ENCODE results near the gene SACS. TPM values are rescaled to one million over a fixed set of nuclear protein-coding genes. Genes with fewer than 3 reads are reported as not detected.

SACS gene
- total RNA-seq, 1 experiment from 2014 or later: 19.8 TPM

GRCh38 chr13:23339225-23339624 lies 94.3 kb downstream of the SACS start:
- Histone ChIP-seq H3K36me3 (ENCODE audit: control insufficient read depth, insufficient read depth, low read length) (peaks cover 5% of the 10 kb centered on the region), H3K27ac (ENCODE audit: low read length) (no peak overlapping the region), H3K27me3 (ENCODE audit: control insufficient read depth, insufficient read depth, low read length) (no peaks in the 10 kb centered on the region), H3K4me1 (ENCODE audit: control insufficient read depth, insufficient read depth, low read length) (no peaks in the 10 kb centered on the region), H3K9me3 (ENCODE audit: control insufficient read depth, insufficient read depth, low read depth, low read length) (no peaks in the 10 kb centered on the region; the same call in 1 of the 2 replicates), H3K4me3 (ENCODE audit: low read depth in 2 of 2, low read length in 2 of 2) (no peak overlapping the region)
- TF ChIP-seq POLR2AphosphoS5 (IDR thresholded peaks at IDR 0.05; ENCODE audit: low read depth, low read length) (no peak), REST (IDR thresholded peaks at IDR 0.05; ENCODE audit: insufficient read depth in 1 of 2, low read depth in 2 of 2, low read length in 1 of 2) (no peak), SIN3A (IDR thresholded peaks at IDR 0.05; ENCODE audit: borderline replicate concordance, insufficient read depth, low read depth, low read length) (no peak), TCF7L2 (IDR thresholded peaks at IDR 0.05; ENCODE audit: low read depth, low read length) (no peak), CTCF (IDR thresholded peaks at IDR 0.05) (no peak)
- intact Hi-C loops (cut with micrococcal nuclease; ENCODE audit: unreplicated experiment): no loop called here
- no peak for DNase-seq (ENCODE audit: low read depth, low spot score)
- CTCF ChIA-PET: no interaction called here
- in situ Hi-C loops (cut with HindIII; ENCODE audit: low pct_unique_long_range_greater_than_20kb, low sequenced_read_pairs): no loop called here
- BruUV-seq (replicated peaks): no TSS peak
- no peak for ATAC-seq
- POLR2A ChIA-PET: no interaction called here

GRCh38 chr13:23330356-23330755 lies 103.1 kb downstream of the SACS start:
- BruUV-seq (replicated peaks): no TSS peak

More at GRCh38 chr13:23330356-23330755, 103.1 kb downstream of the SACS start:
- no peak for ATAC-seq
- DNase-seq (ENCODE audit: low read depth, low spot score): no peak
- H3K27me3 ChIP-seq (ENCODE audit: control insufficient read depth, insufficient read depth, low read length): no peaks in the 10 kb centered on the region
- no peak overlapping the region for H3K4me3 ChIP-seq (ENCODE audit: low read depth in 2 of 2, low read length in 2 of 2)
- intact Hi-C loops (cut with micrococcal nuclease; ENCODE audit: unreplicated experiment) (no loop called here), in situ Hi-C loops (cut with HindIII; ENCODE audit: low pct_unique_long_range_greater_than_20kb, low sequenced_read_pairs) (no loop called here)
- TF ChIP-seq REST (IDR thresholded peaks at IDR 0.05; ENCODE audit: insufficient read depth in 1 of 2, low read depth in 2 of 2, low read length in 1 of 2) (no peak), SIN3A (IDR thresholded peaks at IDR 0.05; ENCODE audit: borderline replicate concordance, insufficient read depth, low read depth, low read length) (no peak), POLR2AphosphoS5 (IDR thresholded peaks at IDR 0.05; ENCODE audit: low read depth, low read length) (no peak), CTCF (IDR thresholded peaks at IDR 0.05) (no peak), TCF7L2 (IDR thresholded peaks at IDR 0.05; ENCODE audit: low read depth, low read length) (no peak)
- H3K4me1 ChIP-seq (ENCODE audit: control insufficient read depth, insufficient read depth, low read length): no peaks in the 10 kb centered on the region; the same call in 1 of the 2 replicates
- ChIA-PET CTCF (no interaction called here), POLR2A (no interaction called here)
- no peak overlapping the region for H3K27ac ChIP-seq (ENCODE audit: low read length)
- no peaks in the 10 kb centered on the region for H3K9me3 ChIP-seq (ENCODE audit: control insufficient read depth, insufficient read depth, low read depth, low read length)
- H3K36me3 ChIP-seq (ENCODE audit: control insufficient read depth, insufficient read depth, low read length): no peaks in the 10 kb centered on the region

Measured in Panc1 (cell line).